ENCODE measurements around the gene FNDC7.
"Not testable (repeated sequence)": the region's sequence is repeated elsewhere in the genome, so short reads cannot be mapped to it uniquely, and the experiment has no call there.

FNDC7 gene

GRCh38 chr1:108699375-108700332 is 13.1 kb upstream of the FNDC7 start:
- no peak for DNase-seq (ENCODE audit: low read depth)

- no peak for DNase-seq (ENCODE audit: low read depth)
Observed at GRCh38 chr1:108701176-108701849, 11.4 kb upstream of the FNDC7 start.

GRCh38 chr1:108702109-108702508 is 10.6 kb upstream of the FNDC7 start:
- DNase-seq (ENCODE audit: low read depth), result not testable (repeated sequence)

GRCh38 chr1:108703939-108704338 is 8.8 kb upstream of the FNDC7 start:
- DNase-seq (ENCODE audit: low read depth), result no peak

GRCh38 chr1:108704496-108704895 is 8.2 kb upstream of the FNDC7 start:
- no peak for DNase-seq (ENCODE audit: low read depth)

- no peak for DNase-seq (ENCODE audit: low read depth)
Observed at GRCh38 chr1:108706643-108707042, 6.1 kb upstream of the FNDC7 start.

- peak; percentile 48 for DNase-seq (ENCODE audit: low read depth)
Observed at GRCh38 chr1:108708691-108709660, 3.7 kb upstream of the FNDC7 start.

GRCh38 chr1:108715932-108716331 is 3.2 kb downstream of the FNDC7 start:
- no peak for DNase-seq (ENCODE audit: low read depth)

- DNase-seq (ENCODE audit: low read depth), result no peak
Observed at GRCh38 chr1:108716437-108717230, 3.9 kb downstream of the FNDC7 start.

GRCh38 chr1:108717774-108718316 is 5.1 kb downstream of the FNDC7 start:
- no peak for DNase-seq (ENCODE audit: low read depth)

GRCh38 chr1:108718927-108719655 is 6.4 kb downstream of the FNDC7 start:
- no peak for DNase-seq (ENCODE audit: low read depth)

- DNase-seq (ENCODE audit: low read depth), result no peak
Observed at GRCh38 chr1:108719656-108720435, 7.1 kb downstream of the FNDC7 start.

- DNase-seq (ENCODE audit: low read depth), result no peak
Observed at GRCh38 chr1:108722292-108722691, 9.6 kb downstream of the FNDC7 start.

- no peak for DNase-seq (ENCODE audit: low read depth)
Observed at GRCh38 chr1:108725906-108726305, 13.2 kb downstream of the FNDC7 start.

- DNase-seq (ENCODE audit: low read depth), result no peak
Observed at GRCh38 chr1:108728327-108728923, 15.7 kb downstream of the FNDC7 start.

- DNase-seq (ENCODE audit: low read depth), result no peak
Observed at GRCh38 chr1:108729481-108729880, 16.8 kb downstream of the FNDC7 start.

- no peak for DNase-seq (ENCODE audit: low read depth)
Observed at GRCh38 chr1:108732398-108732797, 19.7 kb downstream of the FNDC7 start.

GRCh38 chr1:108734171-108734865 is 21.6 kb downstream of the FNDC7 start:
- no peak for DNase-seq (ENCODE audit: low read depth)
